ENCODE results near the gene SLC25A25. TPM values are rescaled to one million over a fixed set of nuclear protein-coding genes. Genes with fewer than 3 reads are reported as not detected.

Gene SLC25A25
- total RNA-seq, 2 donors from 2014 or later, result 26.0 to 33.1 TPM

- DNase-seq (ENCODE audit: low spot score), result no peak
- Histone ChIP-seq H3K27me3 (replicated peaks; ENCODE audit: insufficient read depth) (no peaks in the 10 kb centered on the region), H3K4me3 (no peak overlapping the region), H3K4me1 (replicated peaks) (peaks cover 30% of the 10 kb centered on the region), H3K27ac (peak overlapping the region; percentile 87 to 90), H3K9me3 (no peaks in the 10 kb centered on the region), H3K36me3 (peaks cover 0 to under 1% of the 10 kb centered on the region in 2 donors)
- intact Hi-C loops (cut with DNase I), result loop anchor here (2.0 to 10.0 kb wide), 2 partner anchors 31 to 135 kb away; partner anchors contain the start of gene SLC25A25
- no peak for TF ChIP-seq POLR2AphosphoS5 (IDR thresholded peaks at IDR 0.05)
- no peak for TF ChIP-seq POLR2A (IDR thresholded peaks at IDR 0.05)
- no peak for TF ChIP-seq CTCF (IDR thresholded peaks at IDR 0.05)
- WGBS, result 40% methylated on average over 16 of the region's 16 CpGs
These were observed 32.0 kb downstream of the SLC25A25 start for GRCh38 chr9:128099932-128100491.

DNA sequence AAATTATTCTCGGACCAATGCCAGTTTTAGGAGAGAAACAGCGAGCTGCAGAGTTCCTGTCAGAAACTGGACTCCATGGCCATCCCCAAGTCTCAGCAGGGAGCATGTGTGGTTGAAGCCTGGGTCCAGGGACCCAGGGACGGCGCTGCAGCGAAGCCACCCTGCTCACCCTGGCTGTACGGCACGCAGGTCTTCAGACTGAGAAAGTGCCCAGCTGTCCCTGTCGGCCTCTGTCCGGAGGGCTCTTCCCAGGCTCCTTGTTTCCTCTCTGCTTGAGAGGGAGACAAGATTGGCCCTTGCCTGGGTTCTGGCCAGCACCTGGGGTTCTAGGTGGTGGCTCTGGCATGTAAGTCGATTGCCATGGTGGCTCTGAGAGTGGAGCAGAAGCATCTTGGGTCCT lies 32.5 kb downstream of the SLC25A25 start:
- Histone ChIP-seq H3K36me3 (peaks cover 0 to 6% of the 10 kb centered on the region in 2 donors), H3K4me3 (no peak overlapping the region), H3K4me1 (replicated peaks) (peaks cover 27% of the 10 kb centered on the region), H3K9me3 (no peaks in the 10 kb centered on the region), H3K27ac (peak overlapping the region; percentile 87 to 90), H3K27me3 (replicated peaks; ENCODE audit: insufficient read depth) (no peaks in the 10 kb centered on the region)
- intact Hi-C loops (cut with DNase I), result no loop called here
- TF ChIP-seq CTCF (IDR thresholded peaks at IDR 0.05) (no peak), POLR2AphosphoS5 (IDR thresholded peaks at IDR 0.05) (no peak), POLR2A (IDR thresholded peaks at IDR 0.05) (no peak)
- 77% methylated on average over 10 of the region's 10 CpGs for WGBS
- DNase-seq (ENCODE audit: low spot score), result no peak

- H3K27ac ChIP-seq, result no peak overlapping the region
- H3K9me3 ChIP-seq, result no peaks in the 10 kb centered on the region
- no peak overlapping the region for H3K4me3 ChIP-seq
- H3K27me3 ChIP-seq (replicated peaks; ENCODE audit: insufficient read depth), result no peaks in the 10 kb centered on the region
- no peak for TF ChIP-seq POLR2A (IDR thresholded peaks at IDR 0.05)
- TF ChIP-seq POLR2AphosphoS5 (IDR thresholded peaks at IDR 0.05), result no peak
- no peak for TF ChIP-seq CTCF (IDR thresholded peaks at IDR 0.05)
- intact Hi-C loops (cut with DNase I), result no loop called here
- peaks cover 5 to 12% of the 10 kb centered on the region in 2 donors for H3K36me3 ChIP-seq
- peaks cover 27% of the 10 kb centered on the region for H3K4me1 ChIP-seq (replicated peaks)
- 88% methylated on average over 12 of the region's 12 CpGs for WGBS
- no peak for DNase-seq (ENCODE audit: low spot score)
These were observed 33.2 kb downstream of the SLC25A25 start for GRCh38 chr9:128101231-128101661.

GRCh38 chr9:128101690-128102089 lies 33.7 kb downstream of the SLC25A25 start:
- TF ChIP-seq CTCF (IDR thresholded peaks at IDR 0.05), result no peak
- TF ChIP-seq POLR2AphosphoS5 (IDR thresholded peaks at IDR 0.05), result no peak
- TF ChIP-seq POLR2A (IDR thresholded peaks at IDR 0.05), result no peak
- peaks cover 10 to 17% of the 10 kb centered on the region in 2 donors for H3K36me3 ChIP-seq
- H3K4me3 ChIP-seq, result no peak overlapping the region
- no peak overlapping the region for H3K27ac ChIP-seq
- intact Hi-C loops (cut with DNase I), result no loop called here
- H3K27me3 ChIP-seq (replicated peaks; ENCODE audit: insufficient read depth), result no peaks in the 10 kb centered on the region
- WGBS, result 86% methylated on average over 20 of the region's 20 CpGs
- peaks cover 27% of the 10 kb centered on the region for H3K4me1 ChIP-seq (replicated peaks)
- H3K9me3 ChIP-seq, result no peaks in the 10 kb centered on the region
- DNase-seq (ENCODE audit: low spot score), result no peak

GRCh38 chr9:128102196-128102595 lies 34.2 kb downstream of the SLC25A25 start:
- H3K36me3 ChIP-seq, result peaks cover 13 to 22% of the 10 kb centered on the region in 2 donors
- WGBS, result 89% methylated on average over 12 of the region's 13 CpGs
- H3K4me3 ChIP-seq, result no peak overlapping the region
- intact Hi-C loops (cut with DNase I), result no loop called here
- peak overlapping the region in 1 of 2 donors; percentile 5 for H3K27ac ChIP-seq
- no peak for DNase-seq (ENCODE audit: low spot score)
- peaks cover 27% of the 10 kb centered on the region for H3K4me1 ChIP-seq (replicated peaks)
- TF ChIP-seq CTCF (IDR thresholded peaks at IDR 0.05) (no peak), POLR2AphosphoS5 (IDR thresholded peaks at IDR 0.05) (no peak), POLR2A (IDR thresholded peaks at IDR 0.05) (no peak)
- H3K27me3 ChIP-seq (replicated peaks; ENCODE audit: insufficient read depth), result no peaks in the 10 kb centered on the region
- no peaks in the 10 kb centered on the region for H3K9me3 ChIP-seq

Data from prostate gland (tissue), 2 donors.